Measurements from ENCODE around the gene MSRB2.

Gene MSRB2

DNA sequence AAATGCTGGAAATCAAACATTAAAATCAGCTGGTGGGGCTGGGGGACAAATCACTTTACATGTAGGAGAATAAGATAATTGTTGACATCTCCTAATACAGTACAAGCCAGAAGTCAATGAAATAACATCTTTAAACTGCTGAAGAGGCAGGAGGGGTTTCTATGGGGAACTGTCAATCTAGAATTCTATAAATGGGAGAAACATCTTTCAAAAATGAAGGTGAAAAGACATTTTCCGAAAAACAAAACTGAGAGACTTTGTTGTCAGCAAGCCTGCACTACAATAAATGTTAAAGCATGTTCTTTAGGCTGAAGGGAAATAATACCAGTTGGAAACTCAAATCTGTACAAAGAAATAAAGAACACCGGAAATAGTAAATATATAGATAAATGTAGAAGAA lies 17.3 kb upstream of the MSRB2 start:
- DNase-seq (ENCODE audit: low read depth) = no peak
- H3K4me3 ChIP-seq (ENCODE audit: low read depth, low read length) = no peak overlapping the region
- TF ChIP-seq, protein P1, sequence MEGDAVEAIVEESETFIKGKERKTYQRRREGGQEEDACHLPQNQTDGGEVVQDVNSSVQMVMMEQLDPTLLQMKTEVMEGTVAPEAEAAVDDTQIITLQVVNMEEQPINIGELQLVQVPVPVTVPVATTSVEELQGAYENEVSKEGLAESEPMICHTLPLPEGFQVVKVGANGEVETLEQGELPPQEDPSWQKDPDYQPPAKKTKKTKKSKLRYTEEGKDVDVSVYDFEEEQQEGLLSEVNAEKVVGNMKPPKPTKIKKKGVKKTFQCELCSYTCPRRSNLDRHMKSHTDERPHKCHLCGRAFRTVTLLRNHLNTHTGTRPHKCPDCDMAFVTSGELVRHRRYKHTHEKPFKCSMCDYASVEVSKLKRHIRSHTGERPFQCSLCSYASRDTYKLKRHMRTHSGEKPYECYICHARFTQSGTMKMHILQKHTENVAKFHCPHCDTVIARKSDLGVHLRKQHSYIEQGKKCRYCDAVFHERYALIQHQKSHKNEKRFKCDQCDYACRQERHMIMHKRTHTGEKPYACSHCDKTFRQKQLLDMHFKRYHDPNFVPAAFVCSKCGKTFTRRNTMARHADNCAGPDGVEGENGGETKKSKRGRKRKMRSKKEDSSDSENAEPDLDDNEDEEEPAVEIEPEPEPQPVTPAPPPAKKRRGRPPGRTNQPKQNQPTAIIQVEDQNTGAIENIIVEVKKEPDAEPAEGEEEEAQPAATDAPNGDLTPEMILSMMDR (IDR thresholded peaks at IDR 0.05; ENCODE audit: low read depth, low read length) = no peak
- no peak for TF ChIP-seq MYC (IDR thresholded peaks at IDR 0.05; ENCODE audit: low read depth, low read length)
- TF ChIP-seq POLR2A (IDR thresholded peaks at IDR 0.05; ENCODE audit: extremely low read depth, insufficient read length) = no peak
- TF ChIP-seq, protein P2, sequence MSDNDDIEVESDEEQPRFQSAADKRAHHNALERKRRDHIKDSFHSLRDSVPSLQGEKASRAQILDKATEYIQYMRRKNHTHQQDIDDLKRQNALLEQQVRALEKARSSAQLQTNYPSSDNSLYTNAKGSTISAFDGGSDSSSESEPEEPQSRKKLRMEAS (IDR thresholded peaks at IDR 0.05; ENCODE audit: low read depth, low read length) = no peak

DNA sequence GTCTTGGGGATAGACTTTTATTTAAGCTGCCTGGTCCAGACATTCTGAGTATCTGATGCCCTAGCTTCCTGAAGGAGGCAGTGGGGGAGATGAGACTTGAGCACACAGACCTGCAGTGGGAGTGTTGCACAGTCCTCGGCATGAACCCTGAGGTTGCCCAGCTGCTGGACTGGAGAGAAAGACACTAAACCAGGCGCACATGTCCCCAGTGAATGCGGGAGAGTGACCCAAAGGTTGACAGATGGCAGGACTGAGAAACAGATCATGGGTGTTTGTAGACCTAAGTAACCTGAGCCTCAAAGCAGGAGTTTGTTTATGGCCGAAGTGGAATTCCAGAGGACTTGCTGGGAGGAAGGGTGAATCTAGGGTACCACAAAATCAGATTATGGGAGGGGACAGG lies 15.7 kb upstream of the MSRB2 start:
- TF ChIP-seq, protein P1 (IDR thresholded peaks at IDR 0.05; ENCODE audit: low read depth, low read length) = no peak
- TF ChIP-seq MYC (IDR thresholded peaks at IDR 0.05; ENCODE audit: low read depth, low read length) = no peak
- TF ChIP-seq, protein P2 (IDR thresholded peaks at IDR 0.05; ENCODE audit: low read depth, low read length) = no peak
- no peak for TF ChIP-seq POLR2A (IDR thresholded peaks at IDR 0.05; ENCODE audit: extremely low read depth, insufficient read length)

DNA sequence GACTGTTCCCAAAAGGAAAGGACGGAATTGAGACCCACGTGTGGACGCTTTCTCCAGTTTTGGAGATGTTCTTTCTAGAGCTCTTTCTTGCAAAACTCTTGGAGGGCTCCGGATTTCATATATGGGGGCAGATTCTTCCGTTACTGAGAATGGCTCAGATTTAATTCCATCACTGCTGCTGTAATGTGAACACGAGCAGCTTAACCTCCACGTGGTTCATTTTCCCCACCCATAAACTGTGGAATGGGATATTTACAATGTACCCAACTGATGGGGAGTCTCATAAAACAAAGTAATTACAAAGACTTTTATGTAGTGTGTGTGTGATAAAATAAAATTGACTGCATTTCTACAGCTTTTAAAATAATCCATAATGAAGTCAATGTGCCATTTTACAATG lies 15.1 kb upstream of the MSRB2 start:
- no peak for DNase-seq (ENCODE audit: low read depth)
- TF ChIP-seq MYC (IDR thresholded peaks at IDR 0.05; ENCODE audit: low read depth, low read length) (no peak), POLR2A (IDR thresholded peaks at IDR 0.05; ENCODE audit: extremely low read depth, insufficient read length) (no peak)
- TF ChIP-seq, protein P1 (IDR thresholded peaks at IDR 0.05; ENCODE audit: low read depth, low read length) = no peak
- TF ChIP-seq, protein P2 (IDR thresholded peaks at IDR 0.05; ENCODE audit: low read depth, low read length) = no peak
- H3K4me3 ChIP-seq (ENCODE audit: low read depth, low read length) = no peak overlapping the region

More for the DNA sequence above, 15.7 kb upstream of the MSRB2 start:
- H3K4me3 ChIP-seq (ENCODE audit: low read depth, low read length) = no peak overlapping the region
- no peak for DNase-seq (ENCODE audit: low read depth)

DNA sequence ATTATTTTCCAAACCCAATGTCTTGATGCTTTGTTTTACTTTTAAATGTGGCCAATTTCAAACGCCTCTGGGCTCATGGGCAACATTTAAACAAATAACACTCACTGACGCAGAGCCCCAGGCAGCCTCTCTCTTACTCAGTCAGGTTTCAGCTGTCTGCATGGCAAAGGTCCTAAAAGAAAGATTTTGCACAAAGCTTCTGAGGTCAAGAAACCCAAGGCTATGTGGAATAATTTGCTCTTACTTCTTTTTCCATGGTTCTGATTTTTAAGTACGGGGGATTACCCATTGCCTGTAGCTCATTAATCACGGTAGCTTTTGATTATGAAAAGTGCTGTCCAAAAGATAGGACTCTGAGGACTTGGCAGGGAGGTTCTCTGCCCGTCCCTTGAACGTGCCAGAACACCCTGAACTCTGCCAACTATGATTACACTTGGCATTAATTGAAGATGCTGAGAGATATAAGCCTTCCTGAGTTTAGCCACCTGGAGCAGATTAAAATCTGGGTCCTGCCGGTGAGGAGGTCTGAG lies 14.1 kb upstream of the MSRB2 start:
- no peak overlapping the region for H3K4me3 ChIP-seq (ENCODE audit: low read depth, low read length)
- no peak for DNase-seq (ENCODE audit: low read depth)
- TF ChIP-seq, protein P2 (IDR thresholded peaks at IDR 0.05; ENCODE audit: low read depth, low read length) = no peak
- TF ChIP-seq MYC (IDR thresholded peaks at IDR 0.05; ENCODE audit: low read depth, low read length) = no peak
- TF ChIP-seq, protein P1 (IDR thresholded peaks at IDR 0.05; ENCODE audit: low read depth, low read length) = no peak
- no peak for TF ChIP-seq POLR2A (IDR thresholded peaks at IDR 0.05; ENCODE audit: extremely low read depth, insufficient read length)

DNA sequence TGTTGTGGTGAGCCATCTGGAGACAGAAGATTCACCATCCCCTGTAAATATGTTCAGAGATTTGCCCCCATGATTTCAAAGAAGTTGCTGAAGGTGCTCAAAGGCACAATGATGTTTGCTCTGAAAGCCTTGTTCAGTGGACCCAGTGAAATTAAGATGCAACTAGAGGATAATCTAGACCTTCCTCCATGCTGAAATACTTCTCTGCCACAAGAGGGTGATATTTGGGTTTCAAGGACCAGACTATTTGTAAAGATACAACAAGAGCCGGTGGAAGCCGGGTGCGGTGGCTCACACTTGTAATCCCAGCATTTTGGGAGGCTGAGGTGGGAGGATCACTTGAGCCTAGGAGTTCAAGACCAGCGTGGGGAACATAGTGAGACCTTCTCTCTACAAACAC lies 13.5 kb upstream of the MSRB2 start:
- no peak overlapping the region for H3K4me3 ChIP-seq (ENCODE audit: low read depth, low read length)
- TF ChIP-seq, protein P1 (IDR thresholded peaks at IDR 0.05; ENCODE audit: low read depth, low read length) = no peak
- TF ChIP-seq, protein P2 (IDR thresholded peaks at IDR 0.05; ENCODE audit: low read depth, low read length) = no peak
- TF ChIP-seq MYC (IDR thresholded peaks at IDR 0.05; ENCODE audit: low read depth, low read length) (no peak), POLR2A (IDR thresholded peaks at IDR 0.05; ENCODE audit: extremely low read depth, insufficient read length) (no peak)
- DNase-seq (ENCODE audit: low read depth) = no peak
